Measurements from ENCODE around the gene INPP5K. TPM values are rescaled to one million over a fixed set of nuclear protein-coding genes. Genes with fewer than 3 reads are reported as not detected.
A peak's percentile ranks its signal among the peaks of the same experiment; 100 is the strongest.

Gene INPP5K
- total RNA-seq, 2 experiments from 2014 or later: 199 to 207 TPM

DNA sequence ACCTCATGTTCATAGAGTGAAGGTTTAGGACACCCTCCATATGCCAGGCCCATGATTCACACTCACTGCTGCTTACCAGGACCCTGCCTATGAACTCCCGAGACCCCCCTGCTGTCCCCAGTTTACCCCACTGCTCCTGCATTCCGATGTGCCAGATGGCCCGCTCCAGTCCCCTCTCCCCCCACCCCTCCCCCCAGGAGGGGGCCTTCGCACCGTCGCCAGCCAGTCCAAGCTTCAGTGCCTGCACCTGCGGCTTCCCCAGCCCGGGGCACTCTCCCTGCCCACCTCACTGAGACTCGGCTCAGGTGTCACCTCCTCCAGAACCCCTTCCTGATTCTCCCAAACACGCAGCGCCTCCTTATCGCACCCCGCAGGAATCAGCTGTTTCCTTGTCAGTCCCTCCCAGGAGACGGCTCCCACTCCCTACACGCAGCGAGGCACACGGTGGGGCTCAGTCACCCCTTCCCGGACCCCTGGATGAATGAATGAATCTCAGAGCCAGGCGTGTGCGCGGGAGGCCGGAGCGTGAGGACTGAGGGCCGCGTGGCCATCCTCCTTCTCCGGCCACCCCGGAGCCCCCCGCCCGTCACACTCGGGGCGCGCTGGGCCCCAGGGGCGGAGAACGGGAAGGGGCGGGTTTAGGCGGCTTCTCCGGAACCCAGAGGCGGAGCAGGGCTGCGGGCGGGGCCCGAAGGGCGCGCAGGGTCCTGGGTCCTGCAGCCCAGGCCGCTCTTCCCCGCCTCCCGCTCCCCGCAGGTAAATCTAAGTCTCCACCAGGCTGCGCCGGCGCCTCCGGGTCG, 25.6 kb downstream of the INPP5K start:
- Mint-ChIP-seq H3K4me3 (peak overlapping the region; percentile 83), H3K27me3 (no peaks in the 10 kb centered on the region), H3K27ac (peak overlapping the region; percentile 76), H3K9me3 (no peaks in the 10 kb centered on the region), H3K4me1 (ENCODE audit: low read depth) (peaks cover 40% of the 10 kb centered on the region), H3K36me3 (ENCODE audit: low read depth) (peaks cover 19% of the 10 kb centered on the region)
- intact Hi-C loops (cut with DNase I, micrococcal nuclease): loop anchor here in 1 of 2 experiments (5.0 kb wide), 1 partner anchor 34 kb away; the partner anchor contains the start of gene CRK
- H3K4me1 ChIP-seq (ENCODE audit: insufficient read depth, low read length): peaks cover 69% of the 10 kb centered on the region
- CTCF ChIA-PET: interaction anchor here (0.6 kb wide), 1 partner anchor 38 kb away, joined by 3 read pairs; no protein-coding TSS in a partner anchor
- POLR2A ChIA-PET: interaction anchor here (4.1 kb wide), 1 partner anchor 25 kb away, joined by 33 read pairs; the partner anchor contains the start of gene INPP5K
- ATAC-seq (ENCODE audit: poor library complexity) (peak; percentile 50), DNase-seq (peak in 13 of 14 experiments; percentile 36 to 80 (median 64))
- H3K4me3 ChIP-seq (ENCODE audit: low read length): peak overlapping the region; percentile 67
- TF ChIP-seq, protein P1, sequence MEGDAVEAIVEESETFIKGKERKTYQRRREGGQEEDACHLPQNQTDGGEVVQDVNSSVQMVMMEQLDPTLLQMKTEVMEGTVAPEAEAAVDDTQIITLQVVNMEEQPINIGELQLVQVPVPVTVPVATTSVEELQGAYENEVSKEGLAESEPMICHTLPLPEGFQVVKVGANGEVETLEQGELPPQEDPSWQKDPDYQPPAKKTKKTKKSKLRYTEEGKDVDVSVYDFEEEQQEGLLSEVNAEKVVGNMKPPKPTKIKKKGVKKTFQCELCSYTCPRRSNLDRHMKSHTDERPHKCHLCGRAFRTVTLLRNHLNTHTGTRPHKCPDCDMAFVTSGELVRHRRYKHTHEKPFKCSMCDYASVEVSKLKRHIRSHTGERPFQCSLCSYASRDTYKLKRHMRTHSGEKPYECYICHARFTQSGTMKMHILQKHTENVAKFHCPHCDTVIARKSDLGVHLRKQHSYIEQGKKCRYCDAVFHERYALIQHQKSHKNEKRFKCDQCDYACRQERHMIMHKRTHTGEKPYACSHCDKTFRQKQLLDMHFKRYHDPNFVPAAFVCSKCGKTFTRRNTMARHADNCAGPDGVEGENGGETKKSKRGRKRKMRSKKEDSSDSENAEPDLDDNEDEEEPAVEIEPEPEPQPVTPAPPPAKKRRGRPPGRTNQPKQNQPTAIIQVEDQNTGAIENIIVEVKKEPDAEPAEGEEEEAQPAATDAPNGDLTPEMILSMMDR (IDR thresholded peaks at IDR 0.05): no peak
- H3K27me3 ChIP-seq (ENCODE audit: control insufficient read depth in 1 of 2, insufficient read depth in 2 of 2, low read length in 2 of 2): no peaks in the 10 kb centered on the region
- peak overlapping the region; percentile 40 to 66 for H3K27ac ChIP-seq (ENCODE audit: low read depth in 1 of 2, low read length in 2 of 2)
- H3K36me3 ChIP-seq (ENCODE audit: insufficient read depth, low read length): peaks cover 13% of the 10 kb centered on the region
- no peaks in the 10 kb centered on the region for H3K9me3 ChIP-seq (ENCODE audit: control insufficient read depth in 1 of 2, insufficient read depth in 1 of 2, low read length in 2 of 2)

DNA sequence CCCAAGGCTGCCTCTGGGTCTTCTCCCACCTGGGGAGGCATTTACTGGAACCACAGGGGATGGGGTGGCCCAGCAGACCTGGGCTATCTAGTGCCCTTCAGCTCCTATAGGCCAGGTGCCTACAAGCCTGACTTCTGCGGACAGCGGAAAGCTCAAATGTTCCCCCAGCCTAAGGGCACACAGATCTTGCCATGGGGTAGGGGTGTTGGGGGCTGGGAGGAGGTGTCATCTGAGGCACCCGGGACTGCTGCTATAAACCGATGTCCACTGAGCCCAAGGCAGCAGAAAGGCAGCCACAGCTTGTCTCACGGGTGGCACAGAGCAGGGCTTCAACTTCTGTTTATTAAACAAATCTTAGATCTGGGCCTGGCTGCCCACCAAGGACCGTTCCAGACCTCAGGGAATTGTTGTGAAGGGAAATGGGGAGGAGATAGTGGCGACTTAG, 27.6 kb downstream of the INPP5K start:
- intact Hi-C loops (cut with DNase I, micrococcal nuclease): no loop called here
- Mint-ChIP-seq H3K27ac (peak overlapping the region; percentile 91), H3K4me1 (ENCODE audit: low read depth) (peaks cover 50% of the 10 kb centered on the region), H3K9me3 (no peaks in the 10 kb centered on the region), H3K4me3 (peak overlapping the region; percentile 83), H3K27me3 (no peaks in the 10 kb centered on the region), H3K36me3 (ENCODE audit: low read depth) (peaks cover 6% of the 10 kb centered on the region)
- no peaks in the 10 kb centered on the region for H3K9me3 ChIP-seq (ENCODE audit: control insufficient read depth in 1 of 2, insufficient read depth in 1 of 2, low read length in 2 of 2)
- H3K4me1 ChIP-seq (ENCODE audit: insufficient read depth, low read length): peaks cover 82% of the 10 kb centered on the region
- ATAC-seq (ENCODE audit: poor library complexity) (no peak), DNase-seq (peak in 1 of 14 experiments; percentile 41)
- no peaks in the 10 kb centered on the region for H3K27me3 ChIP-seq (ENCODE audit: control insufficient read depth in 1 of 2, insufficient read depth in 2 of 2, low read length in 2 of 2)
- H3K27ac ChIP-seq (ENCODE audit: low read depth in 1 of 2, low read length in 2 of 2): peak overlapping the region in 1 of 2 donors; percentile 35
- no peaks in the 10 kb centered on the region for H3K36me3 ChIP-seq (ENCODE audit: insufficient read depth, low read length)
- peak overlapping the region; percentile 47 for H3K4me3 ChIP-seq (ENCODE audit: low read length)
- POLR2A ChIA-PET: interaction anchor here (2.5 to 2.9 kb wide), 2 partner anchors 27 to 33 kb away, joined by 10 to 36 read pairs; partner anchors contain the start of genes CRK and INPP5K
- TF ChIP-seq, protein P1 (IDR thresholded peaks at IDR 0.05): no peak
- CTCF ChIA-PET: interaction anchor here (2.9 kb wide), 1 partner anchor 27 kb away, joined by 12 read pairs; the partner anchor contains the start of gene INPP5K

DNA sequence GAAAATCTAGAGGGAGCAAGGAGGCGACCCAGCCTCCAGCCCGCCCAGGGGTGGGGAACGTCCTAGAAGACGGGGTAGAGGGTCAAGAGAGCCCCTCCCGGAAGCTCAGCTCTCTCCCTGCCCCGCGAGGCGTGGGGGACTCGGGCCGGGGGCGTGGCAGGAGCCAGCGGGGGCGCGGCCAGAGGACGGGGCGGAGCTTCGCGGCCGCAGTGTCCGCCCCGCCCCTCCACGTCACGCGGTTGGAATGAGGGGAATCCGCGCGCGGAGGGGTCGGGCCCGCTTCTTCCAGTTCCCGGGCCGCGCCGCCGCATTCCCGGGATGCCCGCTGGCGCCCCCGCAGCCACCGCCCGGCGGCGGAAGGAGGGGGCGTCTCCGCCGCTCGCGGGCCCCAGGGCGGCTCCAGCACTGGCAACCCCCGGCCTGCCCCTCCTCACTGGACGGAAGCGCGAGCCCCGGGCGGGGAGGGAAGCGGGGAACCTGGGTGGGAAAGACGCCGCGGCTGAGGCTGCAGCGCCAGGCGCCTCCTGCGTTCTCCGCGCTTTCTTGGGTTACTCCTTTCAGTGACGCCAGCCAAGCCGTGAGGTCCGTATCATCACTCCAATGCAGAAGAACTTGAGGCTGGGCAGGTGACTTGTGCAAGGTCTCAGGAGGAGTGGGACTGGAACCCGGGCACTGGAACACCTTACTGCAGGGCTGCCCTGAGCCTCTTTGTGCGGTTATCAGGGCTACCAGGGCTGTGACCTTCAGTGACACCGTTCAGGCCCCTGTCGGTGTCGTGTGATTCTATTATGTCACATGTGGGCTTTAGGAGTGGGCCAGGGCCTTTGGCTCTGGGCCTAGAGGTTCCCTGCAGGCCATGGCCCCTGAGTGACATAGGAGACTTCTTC, 28.2 kb downstream of the INPP5K start:
- DNase-seq: peak; percentile 40 to 88 (median 68)
- peaks cover 77% of the 10 kb centered on the region for H3K4me1 ChIP-seq (ENCODE audit: insufficient read depth, low read length)
- no peaks in the 10 kb centered on the region for H3K36me3 ChIP-seq (ENCODE audit: insufficient read depth, low read length)
- Mint-ChIP-seq H3K27me3 (no peaks in the 10 kb centered on the region), H3K4me3 (peak overlapping the region; percentile 88), H3K36me3 (ENCODE audit: low read depth) (peaks cover 5% of the 10 kb centered on the region), H3K27ac (peak overlapping the region; percentile 91), H3K4me1 (ENCODE audit: low read depth) (peaks cover 46% of the 10 kb centered on the region), H3K9me3 (no peaks in the 10 kb centered on the region)
- H3K27ac ChIP-seq (ENCODE audit: low read depth in 1 of 2, low read length in 2 of 2): peak overlapping the region; percentile 24 to 35
- ATAC-seq (ENCODE audit: poor library complexity): peak; percentile 34
- no peaks in the 10 kb centered on the region for H3K9me3 ChIP-seq (ENCODE audit: control insufficient read depth in 1 of 2, insufficient read depth in 1 of 2, low read length in 2 of 2)
- TF ChIP-seq, protein P1 (IDR thresholded peaks at IDR 0.05): no peak
- ChIA-PET CTCF (interaction anchor here (1.0 to 2.9 kb wide), 2 partner anchors 28 to 123 kb away, joined by 3 to 12 read pairs; partner anchors contain the start of gene INPP5K), POLR2A (interaction anchor here (0.6 to 2.9 kb wide), 10 partner anchors 10 to 231 kb away, joined by 3 to 36 read pairs (median 4); partner anchors contain the start of genes CRK, INPP5K and PITPNA)
- H3K4me3 ChIP-seq (ENCODE audit: low read length): peak overlapping the region; percentile 61
- H3K27me3 ChIP-seq (ENCODE audit: control insufficient read depth in 1 of 2, insufficient read depth in 2 of 2, low read length in 2 of 2): no peaks in the 10 kb centered on the region
- intact Hi-C loops (cut with DNase I, micrococcal nuclease): loop anchor here in 1 of 2 experiments (2.0 kb wide), 1 partner anchor 75 kb away; the partner anchor contains the start of gene PITPNA

Data from CD4-positive, alpha-beta T cell (primary cell).